T-helper 9 cell (primary cell): Measurements from ENCODE around the gene MST1.

Experiments used
- DNase-seq: peaks from one replicate; pipeline ENCODE4 v3.0.0-alpha.2; 2020

The MST1 gene

DNA sequence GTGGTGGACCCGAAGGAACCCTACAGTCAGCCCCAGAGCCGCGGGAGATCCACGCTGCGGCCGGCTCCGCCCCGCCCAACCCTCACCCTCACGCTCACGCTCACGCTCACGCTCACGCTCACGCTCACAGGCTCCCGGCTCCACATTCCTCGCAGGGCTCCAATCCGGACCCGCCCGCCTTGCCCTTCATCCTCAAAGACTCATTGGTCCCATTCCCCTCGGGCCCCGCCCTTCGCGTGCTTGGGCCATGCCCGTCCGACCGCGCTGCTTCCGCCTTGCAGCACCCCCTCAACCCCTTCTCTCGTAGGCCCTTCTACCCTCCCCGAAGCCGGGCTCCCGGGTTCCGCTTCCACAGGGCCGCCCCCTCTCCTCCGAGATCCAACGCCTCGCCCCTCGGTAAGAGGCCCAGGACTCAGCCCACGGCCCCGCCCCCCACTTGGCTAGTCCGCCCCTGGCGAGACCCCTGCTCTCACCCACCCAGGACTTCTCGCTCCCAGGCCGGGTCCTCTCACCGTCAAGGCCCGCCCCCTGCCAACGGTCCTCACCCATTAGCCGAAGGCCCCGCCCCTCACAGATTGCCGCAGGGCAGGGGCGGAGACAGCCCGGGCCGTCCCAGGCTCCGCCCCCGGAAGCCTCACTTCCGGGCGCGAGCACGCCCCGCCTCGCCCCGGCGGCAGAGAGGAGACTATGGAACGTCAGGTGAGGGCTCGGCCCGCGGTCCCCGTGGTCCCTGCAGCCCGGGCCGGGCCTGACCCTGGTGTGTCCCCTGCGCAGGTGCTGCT is 15.4 kb downstream of the MST1 start, which contains the start of gene APEH:
TSS of gene APEH (plus strand) at position 637 of the 782 bp plus-strand sequence. CDS start at position 688, 51 bp downstream.
- peak; percentile 94 for DNase-seq

DNA sequence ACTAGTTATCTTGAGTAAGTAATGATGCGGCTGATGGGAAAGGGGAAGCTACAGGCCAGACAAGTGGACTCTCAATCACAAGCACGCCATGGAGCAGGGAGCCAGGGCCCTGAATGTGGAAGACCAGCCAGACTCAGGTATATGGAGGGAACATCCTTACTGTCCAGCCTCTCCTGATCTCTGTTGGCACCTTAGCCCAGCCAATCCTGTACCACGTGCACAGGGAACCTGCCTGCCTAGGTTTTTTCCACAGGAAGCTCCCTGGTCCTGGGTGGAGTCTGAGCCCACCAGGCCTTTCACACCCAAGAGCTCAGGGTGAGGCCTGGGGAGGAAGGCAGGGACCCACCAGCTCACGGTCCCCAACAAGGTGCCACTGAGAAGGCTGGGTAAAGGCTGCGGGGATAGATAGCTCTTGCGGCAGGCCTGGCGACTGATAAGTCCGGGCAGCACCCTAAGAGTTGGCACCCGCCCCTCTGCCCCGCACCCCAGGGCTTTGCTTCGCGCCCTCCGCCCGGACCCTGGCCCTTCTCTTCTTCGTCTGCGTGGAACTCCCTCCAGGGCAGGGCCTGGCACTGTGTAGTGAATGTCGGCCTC is 16.1 kb downstream of the MST1 start:
- DNase-seq: no peak

DNA sequence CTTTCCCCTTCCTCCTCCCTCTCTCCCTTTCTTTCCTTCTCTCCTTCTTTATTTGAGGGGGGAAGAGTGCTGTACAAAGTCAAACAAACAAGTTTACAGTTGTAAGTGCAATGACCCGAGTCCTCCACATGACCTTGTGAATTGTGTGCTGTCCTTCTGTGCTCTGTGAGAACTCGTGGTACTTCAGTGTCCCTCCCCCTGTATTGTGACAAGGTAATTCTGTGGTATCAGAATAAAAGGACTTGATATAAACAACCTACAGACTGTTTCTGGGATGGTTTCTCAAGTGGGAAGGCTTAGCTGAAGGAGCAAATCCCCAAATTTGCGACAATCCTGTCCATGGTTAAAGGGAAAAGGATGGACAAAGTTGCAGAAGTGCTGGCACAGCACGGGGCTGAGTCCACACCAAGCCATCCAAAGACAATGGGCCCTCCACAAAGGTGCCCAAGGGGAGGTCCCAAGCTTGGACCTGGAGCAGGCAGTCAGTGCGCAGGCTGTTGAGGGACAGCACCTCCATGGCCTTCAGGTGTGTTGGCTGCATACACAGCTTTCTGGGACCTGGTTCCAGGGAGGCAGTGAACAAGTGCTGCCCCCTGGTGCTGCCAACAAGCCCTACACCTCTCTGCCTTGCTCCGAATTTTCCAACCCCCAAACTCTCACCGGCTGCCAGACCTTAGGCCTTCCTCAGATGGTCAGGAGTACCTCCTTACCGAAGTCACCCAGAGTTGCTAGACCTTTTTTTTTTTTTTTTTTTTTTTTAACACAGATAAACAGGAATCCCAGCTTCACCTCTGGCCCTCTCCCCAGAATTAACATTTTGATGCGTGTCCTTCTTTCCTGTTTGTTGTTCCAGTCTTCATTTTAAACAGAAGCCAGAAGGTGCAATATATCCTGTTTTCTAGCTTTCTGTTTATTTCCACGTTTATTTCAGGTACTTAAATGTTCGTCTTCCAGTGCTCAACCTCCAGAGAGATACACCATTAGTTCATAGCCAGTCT is 17.7 kb downstream of the MST1 start:
- peak; percentile 61 for DNase-seq

DNA sequence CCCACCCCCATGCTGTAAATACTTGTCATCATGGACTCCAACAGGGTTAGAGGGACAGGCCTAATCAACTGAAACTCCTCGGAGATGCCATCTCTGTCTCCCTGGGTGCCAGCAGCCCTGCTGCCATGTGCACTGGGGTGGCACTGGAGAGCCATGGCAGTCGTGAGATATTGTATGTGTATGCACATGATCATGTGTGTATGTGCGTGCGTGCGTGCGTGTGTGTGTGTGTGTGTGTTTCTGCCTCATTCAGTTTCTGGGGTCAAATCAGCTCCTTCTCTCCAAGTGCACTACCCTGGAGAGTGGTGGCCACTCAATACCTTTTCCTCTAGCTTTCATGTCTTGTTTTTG is 18.4 kb downstream of the MST1 start:
- no peak for DNase-seq

DNA sequence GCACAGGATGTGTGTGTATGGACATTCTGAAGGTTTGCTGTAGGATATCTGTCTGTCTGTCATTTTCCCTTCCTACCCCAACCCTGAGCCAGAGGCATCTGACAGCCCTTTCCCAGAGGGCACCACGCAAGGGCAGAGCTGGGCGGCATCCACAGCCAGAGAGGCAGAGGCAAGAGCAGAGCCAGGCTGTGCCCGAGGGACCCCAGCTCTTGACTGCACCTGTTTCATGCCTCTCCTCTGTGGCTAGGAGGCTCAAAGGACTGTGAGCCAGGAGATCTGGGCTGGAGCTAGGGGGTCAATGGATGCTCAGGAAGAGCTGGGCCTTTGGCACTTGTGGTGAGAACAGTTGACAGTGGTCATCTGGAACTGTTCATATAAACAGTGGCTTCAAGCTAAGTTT is 19.9 kb downstream of the MST1 start:
- DNase-seq: no peak

DNA sequence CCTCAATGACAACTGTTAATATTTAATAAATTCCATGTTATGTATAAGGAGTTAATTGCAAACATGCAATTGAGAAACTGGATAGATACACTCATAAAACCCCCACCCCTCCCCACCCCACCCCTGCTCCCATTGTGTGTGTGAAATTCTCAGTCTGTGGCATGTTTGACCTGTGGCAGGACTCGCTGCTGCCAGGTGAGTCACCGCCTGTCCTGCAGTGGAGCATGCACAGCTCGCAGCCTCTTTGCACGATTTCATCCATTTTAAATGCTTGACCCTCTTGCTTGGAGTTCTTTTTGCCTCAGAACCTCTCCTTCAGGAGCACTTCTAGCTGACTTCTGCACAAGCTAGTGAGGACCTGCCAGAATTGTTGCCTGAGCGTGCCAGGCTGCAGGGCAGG is 20.4 kb downstream of the MST1 start:
- DNase-seq: no peak

DNA sequence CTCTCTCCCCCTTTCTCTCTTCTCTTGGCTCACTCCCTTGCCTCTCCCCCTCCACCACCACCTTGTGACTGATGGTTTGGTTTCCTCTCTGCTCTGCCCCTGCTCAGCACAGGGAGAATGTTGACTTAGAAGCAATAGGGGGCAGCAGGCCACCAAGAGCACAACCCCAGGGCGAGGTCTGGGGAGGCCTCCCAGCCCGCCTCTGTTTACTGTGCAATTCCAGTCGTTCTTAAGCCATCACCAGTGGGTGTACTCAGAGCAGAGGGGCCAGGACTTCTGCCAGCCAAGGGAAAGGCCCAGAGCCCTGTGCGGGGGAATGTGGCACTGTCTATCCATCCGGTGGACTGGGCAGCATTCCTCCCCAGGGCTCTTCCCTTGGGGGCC is 20.9 kb downstream of the MST1 start:
- no peak for DNase-seq

DNA sequence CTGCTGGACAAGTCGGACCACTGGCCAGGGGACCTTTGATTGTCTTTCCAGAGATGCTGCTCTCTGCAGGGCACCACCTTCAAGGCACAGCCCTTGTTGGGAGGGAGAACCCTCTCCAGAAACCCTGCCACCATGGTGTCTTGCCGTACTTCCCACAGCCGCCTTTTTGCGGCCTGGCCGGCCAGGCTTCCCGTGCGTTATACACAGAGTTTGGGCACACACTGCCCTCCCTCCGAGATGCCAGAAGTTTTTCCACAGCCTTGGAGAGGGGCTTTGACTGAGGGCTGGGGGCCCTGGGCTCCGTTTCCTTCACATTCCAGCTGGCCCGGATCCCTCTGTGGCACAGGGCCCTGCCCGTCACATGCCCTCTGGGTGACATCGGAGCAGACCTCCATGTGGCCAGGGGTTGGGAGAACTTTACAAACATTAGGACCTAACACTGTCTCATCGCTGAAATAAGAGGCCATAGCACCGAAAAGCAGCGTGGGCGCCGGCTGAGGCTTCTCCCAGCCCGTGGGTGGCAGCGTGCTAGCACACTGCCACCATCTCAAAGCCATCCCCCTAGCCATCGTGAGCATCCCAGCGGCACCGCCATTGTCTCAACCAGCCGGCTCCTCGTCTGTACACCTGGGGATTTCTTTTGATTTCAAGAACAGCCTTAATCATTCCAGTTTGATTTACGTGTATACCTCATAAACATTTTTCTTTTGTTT is 21.4 kb downstream of the MST1 start:
- no peak for DNase-seq

DNA sequence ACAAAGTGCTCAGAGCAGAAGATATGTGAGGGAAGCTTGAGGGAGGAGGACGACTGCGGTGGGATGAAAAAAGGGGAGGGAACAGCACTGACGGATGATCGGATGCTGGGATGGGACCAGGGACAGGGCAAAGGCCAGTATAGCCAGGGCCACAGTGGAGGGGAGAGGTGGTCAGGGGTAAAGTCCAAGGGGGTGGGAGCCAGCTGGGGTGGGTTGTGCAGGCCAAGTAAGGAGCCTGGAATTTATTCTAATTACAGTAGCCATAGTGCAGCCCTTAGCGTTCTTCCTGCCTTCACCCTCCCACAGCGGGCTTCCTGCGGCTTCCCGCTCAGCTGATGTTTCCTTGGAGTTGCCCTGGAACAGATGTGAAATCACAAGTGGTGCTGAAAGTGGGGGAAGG is 22.7 kb downstream of the MST1 start:
- DNase-seq: no peak

DNA sequence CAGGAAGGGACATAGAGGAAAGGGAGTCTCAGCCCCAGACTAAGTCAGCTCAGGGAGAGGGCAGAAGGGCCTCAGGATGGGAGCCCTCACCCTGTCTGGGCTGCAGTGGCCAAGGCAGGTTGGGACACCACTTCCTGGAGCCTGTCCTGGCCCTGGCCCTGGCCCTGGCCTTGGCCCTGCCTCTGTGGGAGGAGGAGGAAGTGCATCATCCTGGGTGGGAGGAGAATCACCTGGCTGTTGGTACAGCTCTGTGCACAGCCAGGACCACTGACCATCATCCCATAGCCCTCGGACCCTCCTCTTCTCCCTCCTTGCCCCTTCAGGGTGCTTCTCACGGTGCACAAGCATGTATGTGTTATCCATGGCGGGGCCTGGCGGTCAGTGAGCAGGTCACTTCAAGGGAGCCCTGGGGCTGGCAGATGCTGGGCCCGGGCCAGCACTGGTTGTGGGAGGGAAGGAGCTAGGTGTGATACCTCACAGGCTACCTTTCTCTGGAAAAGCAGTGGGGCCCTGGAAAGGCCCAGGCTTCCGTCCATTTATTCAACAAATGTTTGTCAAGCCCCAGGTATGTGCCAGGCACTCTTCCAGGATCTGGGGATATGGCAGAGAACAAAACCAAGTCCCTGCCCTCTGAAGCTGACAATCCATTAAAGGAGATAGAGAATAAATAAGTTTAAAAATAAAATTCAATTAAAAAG is 23.3 kb downstream of the MST1 start:
- DNase-seq: no peak

DNA sequence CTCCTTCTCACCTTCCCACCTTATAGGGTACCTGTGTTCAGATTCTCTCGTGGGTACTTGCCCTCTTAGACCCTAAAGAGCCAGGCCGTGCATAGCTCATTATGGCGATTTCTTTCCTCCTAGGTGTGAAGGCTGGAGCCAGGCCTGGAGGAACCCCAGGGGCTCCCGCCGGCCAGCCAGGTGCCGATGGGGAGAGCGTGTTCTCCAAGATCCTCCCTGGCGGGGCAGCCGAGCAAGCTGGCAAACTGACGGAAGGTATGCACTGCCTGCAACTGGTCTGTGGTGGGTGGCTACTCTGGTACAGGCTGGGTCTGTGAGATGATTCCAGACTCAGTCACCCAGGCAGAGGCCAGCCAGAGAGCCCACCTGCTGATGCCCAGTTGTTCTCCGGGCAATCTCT is 25.0 kb downstream of the MST1 start:
- DNase-seq: no peak

DNA sequence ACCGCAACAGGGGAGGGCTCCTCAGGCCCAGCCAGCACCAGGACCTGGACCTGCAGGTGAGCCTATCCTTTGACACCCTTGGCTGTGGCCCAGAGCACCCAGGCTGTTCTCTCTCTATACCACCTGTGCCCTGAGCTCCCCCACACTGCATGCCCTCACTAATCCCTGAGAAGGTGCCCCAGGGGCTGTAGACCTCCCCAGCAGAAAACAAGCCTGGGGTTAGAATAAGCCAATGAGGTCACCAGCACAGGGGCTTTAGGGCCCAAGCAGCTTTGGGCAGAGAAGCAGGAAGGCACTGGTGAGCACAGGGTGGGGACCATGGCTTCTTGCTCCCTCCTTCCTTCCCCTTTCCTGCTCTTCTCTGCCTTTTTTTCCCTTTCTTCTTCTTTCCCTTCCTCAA is 25.4 kb downstream of the MST1 start:
- DNase-seq: no peak

DNA sequence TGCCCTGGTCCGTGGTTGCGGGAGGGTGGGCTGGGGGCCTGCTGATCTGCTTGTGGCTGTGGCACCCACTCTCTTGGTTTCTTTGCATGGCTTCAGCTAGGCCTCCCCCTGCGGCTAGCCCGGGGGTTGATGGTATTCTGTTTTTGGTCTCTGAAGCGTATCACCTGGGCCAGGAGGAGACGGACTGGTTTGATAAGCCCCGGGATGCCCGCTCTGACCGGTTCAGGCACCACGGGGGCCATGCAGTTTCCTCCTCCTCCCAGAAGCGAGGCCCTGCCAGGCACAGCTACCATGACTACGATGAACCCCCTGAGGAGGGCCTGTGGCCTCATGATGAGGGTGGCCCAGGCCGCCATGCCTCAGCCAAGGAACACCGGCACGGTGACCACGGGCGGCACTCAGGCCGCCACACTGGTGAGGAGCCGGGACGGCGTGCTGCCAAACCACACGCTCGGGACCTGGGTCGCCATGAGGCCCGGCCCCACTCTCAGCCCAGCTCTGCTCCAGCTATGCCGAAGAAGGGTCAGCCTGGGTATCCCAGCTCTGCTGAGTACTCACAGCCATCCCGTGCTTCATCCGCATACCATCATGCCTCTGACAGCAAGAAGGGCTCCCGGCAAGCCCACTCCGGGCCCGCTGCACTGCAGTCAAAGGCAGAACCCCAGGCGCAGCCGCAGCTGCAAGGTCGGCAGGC is 26.4 kb downstream of the MST1 start:
- DNase-seq: no peak

DNA sequence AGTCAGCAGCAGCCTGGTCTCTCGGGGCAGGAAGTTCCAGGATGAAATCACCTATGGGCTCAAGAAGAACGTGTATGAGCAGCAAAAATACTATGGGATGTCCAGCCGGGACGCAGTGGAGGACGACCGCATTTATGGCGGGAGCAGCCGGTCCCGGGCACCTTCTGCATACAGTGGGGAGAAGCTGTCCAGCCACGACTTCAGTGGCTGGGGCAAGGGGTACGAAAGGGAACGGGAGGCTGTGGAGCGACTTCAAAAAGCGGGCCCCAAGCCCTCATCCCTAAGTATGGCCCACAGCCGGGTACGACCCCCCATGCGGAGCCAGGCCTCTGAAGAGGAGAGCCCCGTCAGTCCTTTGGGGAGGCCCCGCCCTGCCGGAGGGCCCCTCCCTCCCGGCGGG is 27.3 kb downstream of the MST1 start:
- no peak for DNase-seq

DNA sequence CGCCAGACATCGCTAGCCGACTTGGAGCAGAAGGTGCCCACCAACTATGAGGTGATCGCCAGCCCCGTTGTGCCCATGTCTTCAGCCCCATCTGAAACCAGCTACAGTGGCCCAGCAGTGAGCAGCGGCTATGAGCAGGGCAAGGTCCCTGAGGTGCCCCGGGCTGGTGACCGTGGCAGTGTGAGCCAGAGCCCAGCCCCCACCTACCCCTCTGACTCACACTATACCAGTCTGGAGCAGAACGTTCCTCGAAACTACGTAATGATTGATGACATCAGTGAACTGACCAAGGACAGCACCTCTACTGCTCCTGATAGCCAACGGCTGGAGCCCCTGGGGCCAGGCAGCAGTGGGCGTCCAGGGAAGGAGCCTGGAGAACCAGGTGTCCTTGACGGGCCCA is 28.0 kb downstream of the MST1 start:
- DNase-seq: no peak

DNA sequence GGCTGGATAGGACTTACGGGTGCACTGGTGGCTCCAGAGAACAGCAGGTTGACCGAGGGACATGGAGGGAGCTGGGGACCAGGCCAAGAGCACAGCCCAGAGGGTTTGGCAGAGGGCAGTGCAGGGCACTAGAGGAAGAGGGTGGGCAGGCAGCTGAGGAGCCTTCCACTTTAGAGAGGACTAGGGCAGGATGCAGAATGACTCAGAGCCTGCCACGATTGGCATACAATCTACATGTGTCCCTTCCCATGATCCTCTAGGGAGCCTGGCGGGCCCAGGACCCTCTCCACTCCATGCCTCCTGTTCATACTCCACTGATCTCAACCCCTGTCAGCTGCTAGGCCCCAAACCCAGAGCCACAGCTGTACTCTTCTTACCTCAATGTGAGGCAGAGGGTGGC is 29.5 kb downstream of the MST1 start:
- no peak for DNase-seq

DNA sequence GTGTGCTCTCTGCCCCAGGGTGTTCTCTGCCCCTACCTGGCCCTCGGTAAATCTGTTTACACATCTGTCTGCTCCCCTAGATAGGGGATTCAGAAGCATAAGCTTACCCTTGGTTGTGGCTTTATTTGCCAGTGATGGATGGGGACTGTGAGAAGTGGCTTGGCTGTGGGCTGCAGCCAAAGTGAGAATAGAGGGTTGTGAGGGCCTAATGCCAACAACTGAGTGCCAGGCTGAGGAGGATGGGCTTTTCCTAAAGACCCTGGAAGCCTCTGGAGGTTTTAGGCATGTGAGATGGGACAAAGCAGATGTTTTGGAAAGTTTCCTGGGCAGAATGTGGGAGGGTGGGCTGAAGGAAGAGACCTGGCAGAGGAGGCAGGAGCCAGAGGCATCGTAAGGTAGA is 30.6 kb downstream of the MST1 start:
- no peak for DNase-seq

DNA sequence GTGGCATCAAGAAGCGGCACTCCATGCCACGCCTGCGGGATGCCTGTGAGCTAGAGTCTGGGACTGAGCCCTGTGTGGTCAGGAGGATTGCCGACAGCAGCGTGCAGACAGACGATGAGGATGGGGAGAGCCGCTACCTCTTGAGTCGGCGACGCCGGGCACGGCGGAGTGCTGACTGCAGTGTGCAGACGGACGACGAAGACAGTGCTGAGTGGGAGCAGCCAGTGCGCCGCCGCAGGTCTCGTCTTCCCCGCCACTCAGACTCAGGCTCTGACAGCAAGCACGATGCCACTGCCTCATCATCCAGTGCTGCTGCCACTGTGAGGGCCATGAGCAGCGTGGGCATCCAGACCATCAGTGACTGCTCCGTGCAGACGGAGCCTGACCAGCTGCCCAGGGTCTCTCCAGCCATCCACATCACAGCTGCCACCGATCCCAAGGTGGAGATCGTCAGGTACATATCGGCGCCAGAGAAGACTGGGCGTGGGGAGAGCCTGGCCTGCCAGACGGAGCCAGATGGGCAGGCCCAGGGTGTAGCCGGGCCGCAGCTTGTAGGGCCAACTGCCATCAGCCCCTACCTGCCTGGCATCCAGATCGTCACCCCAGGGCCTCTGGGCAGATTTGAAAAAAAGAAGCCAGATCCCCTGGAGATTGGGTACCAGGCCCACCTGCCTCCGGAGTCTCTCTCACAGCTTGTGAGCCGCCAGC is 31.9 kb downstream of the MST1 start:
- DNase-seq: no peak

DNA sequence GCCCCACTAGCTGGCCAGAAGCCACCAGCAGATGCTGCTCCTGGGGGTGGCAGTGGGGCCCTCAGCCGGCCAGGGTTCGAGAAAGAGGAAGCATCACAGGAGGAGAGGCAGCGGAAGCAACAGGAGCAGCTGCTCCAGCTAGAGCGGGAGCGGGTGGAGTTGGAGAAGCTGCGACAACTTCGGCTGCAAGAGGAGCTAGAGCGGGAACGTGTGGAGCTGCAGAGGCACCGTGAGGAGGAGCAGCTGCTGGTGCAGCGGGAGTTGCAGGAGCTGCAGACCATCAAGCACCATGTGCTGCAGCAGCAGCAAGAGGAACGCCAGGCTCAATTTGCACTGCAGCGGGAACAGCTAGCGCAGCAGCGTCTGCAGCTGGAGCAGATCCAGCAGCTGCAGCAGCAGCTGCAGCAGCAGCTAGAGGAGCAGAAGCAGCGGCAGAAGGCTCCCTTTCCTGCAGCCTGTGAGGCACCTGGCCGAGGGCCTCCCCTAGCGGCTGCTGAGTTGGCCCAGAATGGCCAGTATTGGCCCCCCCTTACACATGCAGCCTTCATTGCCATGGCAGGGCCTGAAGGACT is 32.6 kb downstream of the MST1 start:
- no peak for DNase-seq

DNA sequence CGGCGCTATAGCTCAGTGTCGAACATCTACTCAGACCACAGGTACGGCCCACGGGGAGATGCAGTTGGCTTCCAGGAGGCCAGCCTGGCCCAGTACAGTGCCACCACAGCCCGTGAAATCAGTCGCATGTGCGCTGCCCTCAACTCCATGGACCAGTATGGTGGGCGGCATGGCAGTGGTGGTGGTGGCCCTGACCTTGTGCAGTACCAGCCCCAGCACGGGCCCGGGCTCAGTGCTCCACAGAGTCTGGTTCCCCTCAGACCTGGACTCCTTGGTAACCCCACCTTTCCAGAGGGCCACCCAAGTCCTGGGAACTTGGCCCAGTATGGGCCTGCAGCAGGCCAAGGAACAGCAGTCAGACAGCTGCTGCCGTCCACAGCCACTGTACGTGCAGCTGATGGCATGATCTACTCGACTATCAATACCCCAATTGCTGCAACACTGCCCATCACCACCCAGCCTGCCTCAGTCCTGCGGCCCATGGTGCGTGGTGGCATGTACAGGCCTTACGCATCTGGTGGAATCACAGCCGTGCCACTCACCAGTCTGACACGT is 33.5 kb downstream of the MST1 start:
- DNase-seq: no peak
